ENCODE results near the gene TPGS1.
A peak's percentile ranks its signal among the peaks of the same experiment; 100 is the strongest.

The TPGS1 gene

GRCh38 chr19:467554-467953 is 39.7 kb upstream of the TPGS1 start:
- Histone ChIP-seq H3K27me3 (ENCODE audit: control insufficient read depth, insufficient read depth, low read length) (peaks cover 7% of the 10 kb centered on the region), H3K4me1 (ENCODE audit: control insufficient read depth, insufficient read depth, low read length) (peaks cover 5% of the 10 kb centered on the region)

GRCh38 chr19:468587-469256 is 38.6 kb upstream of the TPGS1 start:
- no peaks in the 10 kb centered on the region for H3K9me3 ChIP-seq (replicated peaks; ENCODE audit: low read length)
- no peaks in the 10 kb centered on the region for H3K27me3 ChIP-seq (ENCODE audit: control insufficient read depth, insufficient read depth, low read length)
- no peak overlapping the region for H3K4me2 ChIP-seq (ENCODE audit: low read length)
- H3K4me3 ChIP-seq (ENCODE audit: low read length): no peak overlapping the region
- H3K4me1 ChIP-seq (ENCODE audit: control insufficient read depth, insufficient read depth, low read length): peaks cover 7% of the 10 kb centered on the region
- no peaks in the 10 kb centered on the region for H3K36me3 ChIP-seq (ENCODE audit: insufficient read depth, low read length)
- no peak overlapping the region for H3K9ac ChIP-seq (ENCODE audit: low read depth, low read length)

More at GRCh38 chr19:467554-467953, 39.7 kb upstream of the TPGS1 start:
- Histone ChIP-seq H3K36me3 (ENCODE audit: insufficient read depth, low read length) (no peaks in the 10 kb centered on the region), H3K4me3 (ENCODE audit: low read length) (no peak overlapping the region), H3K9ac (ENCODE audit: low read depth, low read length) (no peak overlapping the region), H3K4me2 (ENCODE audit: low read length) (no peak overlapping the region), H3K9me3 (replicated peaks; ENCODE audit: low read length) (no peaks in the 10 kb centered on the region)

- H3K9ac ChIP-seq (ENCODE audit: low read depth, low read length): no peak overlapping the region
- no peaks in the 10 kb centered on the region for H3K9me3 ChIP-seq (replicated peaks; ENCODE audit: low read length)
- H3K4me2 ChIP-seq (ENCODE audit: low read length): no peak overlapping the region
- no peaks in the 10 kb centered on the region for H3K36me3 ChIP-seq (ENCODE audit: insufficient read depth, low read length)
- no peak overlapping the region for H3K4me3 ChIP-seq (ENCODE audit: low read length)
- no peaks in the 10 kb centered on the region for H3K27me3 ChIP-seq (ENCODE audit: control insufficient read depth, insufficient read depth, low read length)
- peaks cover 7% of the 10 kb centered on the region for H3K4me1 ChIP-seq (ENCODE audit: control insufficient read depth, insufficient read depth, low read length)
These were observed 37.5 kb upstream of the TPGS1 start for GRCh38 chr19:469833-470232.

GRCh38 chr19:470701-471100 is 36.6 kb upstream of the TPGS1 start:
- H3K9ac ChIP-seq (ENCODE audit: low read depth, low read length): no peak overlapping the region
- no peak overlapping the region for H3K4me3 ChIP-seq (ENCODE audit: low read length)
- H3K27me3 ChIP-seq (ENCODE audit: control insufficient read depth, insufficient read depth, low read length): no peaks in the 10 kb centered on the region
- H3K9me3 ChIP-seq (replicated peaks; ENCODE audit: low read length): no peaks in the 10 kb centered on the region
- H3K4me2 ChIP-seq (ENCODE audit: low read length): no peak overlapping the region
- H3K36me3 ChIP-seq (ENCODE audit: insufficient read depth, low read length): no peaks in the 10 kb centered on the region
- H3K4me1 ChIP-seq (ENCODE audit: control insufficient read depth, insufficient read depth, low read length): peaks cover 7% of the 10 kb centered on the region

GRCh38 chr19:472005-472858 is 35.1 kb upstream of the TPGS1 start:
- peaks cover 7% of the 10 kb centered on the region for H3K4me1 ChIP-seq (ENCODE audit: control insufficient read depth, insufficient read depth, low read length)
- no peak overlapping the region for H3K9ac ChIP-seq (ENCODE audit: low read depth, low read length)
- no peaks in the 10 kb centered on the region for H3K27me3 ChIP-seq (ENCODE audit: control insufficient read depth, insufficient read depth, low read length)
- no peaks in the 10 kb centered on the region for H3K36me3 ChIP-seq (ENCODE audit: insufficient read depth, low read length)
- no peak overlapping the region for H3K4me2 ChIP-seq (ENCODE audit: low read length)
- no peaks in the 10 kb centered on the region for H3K9me3 ChIP-seq (replicated peaks; ENCODE audit: low read length)
- no peak overlapping the region for H3K4me3 ChIP-seq (ENCODE audit: low read length)

GRCh38 chr19:474126-475078 is 32.9 kb upstream of the TPGS1 start:
- Histone ChIP-seq H3K4me3 (ENCODE audit: low read length) (no peak overlapping the region), H3K9ac (ENCODE audit: low read depth, low read length) (no peak overlapping the region), H3K27me3 (ENCODE audit: control insufficient read depth, insufficient read depth, low read length) (no peaks in the 10 kb centered on the region), H3K4me1 (ENCODE audit: control insufficient read depth, insufficient read depth, low read length) (peaks cover 7% of the 10 kb centered on the region), H3K36me3 (ENCODE audit: insufficient read depth, low read length) (no peaks in the 10 kb centered on the region), H3K9me3 (replicated peaks; ENCODE audit: low read length) (no peaks in the 10 kb centered on the region), H3K4me2 (ENCODE audit: low read length) (no peak overlapping the region)

GRCh38 chr19:475360-475759 is 31.9 kb upstream of the TPGS1 start:
- no peaks in the 10 kb centered on the region for H3K36me3 ChIP-seq (ENCODE audit: insufficient read depth, low read length)
- H3K4me3 ChIP-seq (ENCODE audit: low read length): no peak overlapping the region
- no peaks in the 10 kb centered on the region for H3K9me3 ChIP-seq (replicated peaks; ENCODE audit: low read length)
- H3K27me3 ChIP-seq (ENCODE audit: control insufficient read depth, insufficient read depth, low read length): no peaks in the 10 kb centered on the region
- H3K4me2 ChIP-seq (ENCODE audit: low read length): no peak overlapping the region
- H3K4me1 ChIP-seq (ENCODE audit: control insufficient read depth, insufficient read depth, low read length): peaks cover 10% of the 10 kb centered on the region
- H3K9ac ChIP-seq (ENCODE audit: low read depth, low read length): no peak overlapping the region

- H3K9me3 ChIP-seq (replicated peaks; ENCODE audit: low read length): no peaks in the 10 kb centered on the region
- H3K36me3 ChIP-seq (ENCODE audit: insufficient read depth, low read length): no peaks in the 10 kb centered on the region
- no peak overlapping the region for H3K4me3 ChIP-seq (ENCODE audit: low read length)
- H3K9ac ChIP-seq (ENCODE audit: low read depth, low read length): no peak overlapping the region
- no peaks in the 10 kb centered on the region for H3K27me3 ChIP-seq (ENCODE audit: control insufficient read depth, insufficient read depth, low read length)
- H3K4me2 ChIP-seq (ENCODE audit: low read length): no peak overlapping the region
- H3K4me1 ChIP-seq (ENCODE audit: control insufficient read depth, insufficient read depth, low read length): peaks cover 3% of the 10 kb centered on the region
These were observed 28.9 kb upstream of the TPGS1 start for GRCh38 chr19:478236-478903.

- no peak overlapping the region for H3K4me3 ChIP-seq (ENCODE audit: low read length)
- no peaks in the 10 kb centered on the region for H3K9me3 ChIP-seq (replicated peaks; ENCODE audit: low read length)
- H3K9ac ChIP-seq (ENCODE audit: low read depth, low read length): no peak overlapping the region
- H3K4me1 ChIP-seq (ENCODE audit: control insufficient read depth, insufficient read depth, low read length): peaks cover 3% of the 10 kb centered on the region
- H3K4me2 ChIP-seq (ENCODE audit: low read length): no peak overlapping the region
- no peaks in the 10 kb centered on the region for H3K27me3 ChIP-seq (ENCODE audit: control insufficient read depth, insufficient read depth, low read length)
- H3K36me3 ChIP-seq (ENCODE audit: insufficient read depth, low read length): no peaks in the 10 kb centered on the region
These were observed 28.3 kb upstream of the TPGS1 start for GRCh38 chr19:478976-479375.

GRCh38 chr19:480016-480855 is 27.1 kb upstream of the TPGS1 start:
- Histone ChIP-seq H3K27me3 (ENCODE audit: control insufficient read depth, insufficient read depth, low read length) (peaks cover 2% of the 10 kb centered on the region), H3K4me2 (ENCODE audit: low read length) (peak overlapping the region; percentile 71), H3K4me3 (ENCODE audit: low read length) (peak overlapping the region; percentile 61)

More at GRCh38 chr19:480016-480855, 27.1 kb upstream of the TPGS1 start:
- Histone ChIP-seq H3K36me3 (ENCODE audit: insufficient read depth, low read length) (no peaks in the 10 kb centered on the region), H3K9ac (ENCODE audit: low read depth, low read length) (no peak overlapping the region), H3K4me1 (ENCODE audit: control insufficient read depth, insufficient read depth, low read length) (peaks cover 4% of the 10 kb centered on the region), H3K9me3 (replicated peaks; ENCODE audit: low read length) (no peaks in the 10 kb centered on the region)

Measured in skeletal muscle satellite cell (primary cell).